SK-N-SH treated with all-trans-retinoic acid at 6 μM for 48 hours (cell line): Measurements from ENCODE around the gene EPHB6.

Experiments used
- ATAC-seq: fragments of 200-7000 bp; cut with Tn5 transposase; 3 replicates; pipeline ENCODE4 v1.9.1; 2020; ENCODE audit warnings: mild to moderate bottlenecking, moderate library complexity
- ARNTL ChIP-seq: fragments of 450-650 bp; formaldehyde crosslinking; IDR thresholded peaks from 2 replicates; pipeline ENCODE4 v1.5.0; 2020; ENCODE audit warnings: low read depth, mild to moderate bottlenecking, moderate library complexity, borderline replicate concordance
- BACH2 ChIP-seq: fragments of 250-450 bp; sonication (Bioruptor Pico); IDR thresholded peaks from 2 replicates; pipeline ENCODE4 v1.9.0; 2021; ENCODE audit warnings: mild to moderate bottlenecking, borderline replicate concordance
- CREB5 ChIP-seq: fragments of 250-450 bp; sonication (Bioruptor Pico); IDR thresholded peaks from 2 replicates; pipeline ENCODE4 v1.5.1; 2020; ENCODE audit warnings: low read depth, mild to moderate bottlenecking, moderate library complexity
- CSDC2 ChIP-seq: fragments of 250-450 bp; sonication (Bioruptor Pico); IDR thresholded peaks from 2 replicates; pipeline ENCODE4 v1.5.0; 2020; ENCODE audit warnings: mild to moderate bottlenecking, moderate library complexity
- CSRNP3 ChIP-seq: fragments of 250-450 bp; sonication (Bioruptor Pico); IDR thresholded peaks from 2 replicates; pipeline ENCODE4 v1.5.1; 2021; ENCODE audit warnings: mild to moderate bottlenecking, moderate library complexity
- ESRRG ChIP-seq: fragments of 250-450 bp; sonication (Bioruptor Pico); IDR thresholded peaks from 2 replicates; pipeline ENCODE4 v1.6.1; 2021; ENCODE audit warnings: mild to moderate bottlenecking
- GLIS3 ChIP-seq: fragments of 250-450 bp; sonication (Bioruptor Pico); IDR thresholded peaks from 2 replicates; pipeline ENCODE4 v1.5.0; 2020; ENCODE audit warnings: mild to moderate bottlenecking, moderate library complexity
- PATZ1 ChIP-seq: fragments of 250-450 bp; sonication (Bioruptor Pico); IDR thresholded peaks from 2 replicates; pipeline ENCODE4 v1.8.0; 2020; ENCODE audit warnings: mild to moderate bottlenecking, moderate library complexity, borderline replicate concordance
- PPARA ChIP-seq: fragments of 250-450 bp; sonication (Bioruptor Pico); IDR thresholded peaks from 2 replicates; pipeline ENCODE4 v1.5.0; 2020; ENCODE audit warnings: mild to moderate bottlenecking, borderline replicate concordance
- SNAI2 ChIP-seq: fragments of 250-450 bp; sonication (Bioruptor Pico); IDR thresholded peaks from 2 replicates; pipeline ENCODE4 v1.5.0; 2020; ENCODE audit warnings: mild to moderate bottlenecking, moderate library complexity
- TCF4 ChIP-seq: fragments of 250-450 bp; sonication (Bioruptor Pico); IDR thresholded peaks from 2 replicates; pipeline ENCODE4 v1.8.0; 2021; ENCODE audit warnings: mild to moderate bottlenecking, moderate library complexity, borderline replicate concordance
- TSHZ2 ChIP-seq: fragments of 250-450 bp; sonication (Bioruptor Pico); IDR thresholded peaks from 2 replicates; pipeline ENCODE4 v1.5.0; 2020; ENCODE audit warnings: mild to moderate bottlenecking, moderate library complexity
- ZC3H10 ChIP-seq: fragments of 250-450 bp; sonication (Bioruptor Pico); IDR thresholded peaks from 2 replicates; pipeline ENCODE4 v1.5.1; 2021; ENCODE audit warnings: mild to moderate bottlenecking, moderate library complexity
- ZFP3 ChIP-seq: fragments of 250-450 bp; sonication (Bioruptor Pico); IDR thresholded peaks from 2 replicates; pipeline ENCODE4 v1.5.0; 2020; ENCODE audit warnings: mild to moderate bottlenecking, moderate library complexity
- ZFP30 ChIP-seq: fragments of 450-650 bp; formaldehyde crosslinking; IDR thresholded peaks from 2 replicates; pipeline ENCODE4 v1.5.0; 2022; ENCODE audit warnings: mild to moderate bottlenecking, moderate library complexity
- ZNF70 ChIP-seq: fragments of 450-650 bp; formaldehyde crosslinking; IDR thresholded peaks from 2 replicates; pipeline ENCODE4 v1.5.0; 2020; ENCODE audit warnings: mild to moderate bottlenecking, moderate library complexity
- ZNF8 ChIP-seq: fragments of 450-650 bp; formaldehyde crosslinking; IDR thresholded peaks from 2 replicates; pipeline ENCODE4 v1.5.0; 2020; ENCODE audit warnings: mild to moderate bottlenecking, moderate library complexity
- TF ChIP-seq, protein P1 (sequence below): fragments of 250-450 bp; sonication (Bioruptor Pico); IDR thresholded peaks from 2 replicates; pipeline ENCODE4 v1.8.0; 2021; ENCODE audit warnings: low read depth, mild to moderate bottlenecking, moderate library complexity, borderline replicate concordance

The EPHB6 gene

DNA sequence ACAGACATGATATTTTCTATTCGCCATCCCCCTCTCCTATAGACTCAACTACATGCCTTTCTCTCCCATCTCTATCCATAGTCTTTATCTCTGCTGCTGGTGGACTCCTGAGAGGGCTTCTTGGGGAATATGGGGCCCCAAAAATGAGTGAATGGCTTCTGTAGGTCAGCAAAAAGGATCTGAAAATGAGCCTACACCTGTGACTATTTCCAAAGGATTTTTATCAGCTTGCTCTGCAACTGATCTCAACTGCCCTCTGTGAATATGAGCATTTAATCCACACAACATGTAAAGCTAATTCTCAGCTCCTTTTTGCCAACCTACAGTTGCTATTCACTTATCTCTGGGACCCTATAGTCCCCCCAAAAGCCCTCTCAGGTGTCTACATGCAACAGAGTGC, 47.9 kb upstream of the EPHB6 start:
- ATAC-seq = no peak
- TF ChIP-seq ZNF70 (CRISPR knock-in tag) = no peak
- no peak for TF ChIP-seq CREB5
- TF ChIP-seq CSDC2 (CRISPR knock-in tag) = no peak
- no peak for TF ChIP-seq TSHZ2 (CRISPR knock-in tag)
- no peak for TF ChIP-seq GLIS3 (CRISPR knock-in tag)
- TF ChIP-seq PPARA (CRISPR knock-in tag) = no peak
- TF ChIP-seq CSRNP3 (CRISPR knock-in tag) = no peak
- TF ChIP-seq ZFP30 (CRISPR knock-in tag) = no peak
- no peak for TF ChIP-seq ARNTL (CRISPR knock-in tag)
- TF ChIP-seq SNAI2 = no peak
- no peak for TF ChIP-seq ESRRG (CRISPR knock-in tag)

DNA sequence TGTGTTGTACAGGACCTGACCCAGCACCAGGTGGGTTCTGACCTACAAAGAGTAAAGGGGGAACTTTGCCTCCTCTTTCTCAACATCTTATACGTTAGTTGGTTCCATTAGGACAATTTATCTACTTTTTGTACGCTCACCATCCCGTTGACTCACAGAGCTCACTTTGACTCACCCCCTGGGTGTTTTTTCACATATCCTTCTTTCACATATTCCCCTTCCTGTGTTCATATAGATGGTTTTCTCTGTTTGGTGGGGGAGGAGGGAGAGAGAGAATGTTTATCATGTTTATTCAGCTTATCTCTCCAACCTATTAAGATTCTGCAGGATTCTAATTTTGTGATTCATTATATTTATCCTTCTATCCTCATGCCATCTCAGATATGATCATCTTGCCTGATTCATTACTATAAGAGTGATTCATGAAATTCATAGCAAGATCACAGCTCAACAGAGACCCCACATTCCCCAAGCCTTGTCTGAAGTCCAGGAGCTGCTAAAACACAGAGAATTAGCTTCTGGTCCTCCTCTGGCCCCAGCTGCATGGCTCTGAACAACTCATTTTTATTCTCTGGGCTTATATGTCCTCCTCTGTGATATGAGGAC, 46.9 kb upstream of the EPHB6 start:
- ATAC-seq = no peak
- TF ChIP-seq ZFP3 (CRISPR knock-in tag) (no peak), CSRNP3 (CRISPR knock-in tag) (no peak), ZNF70 (CRISPR knock-in tag) (peak; percentile 83), PATZ1 (CRISPR knock-in tag) (no peak), BACH2 (CRISPR knock-in tag) (no peak), TSHZ2 (CRISPR knock-in tag) (no peak), GLIS3 (CRISPR knock-in tag) (no peak), ZC3H10 (CRISPR knock-in tag) (no peak)

GRCh38 chr7:142808461-142808801, 46.4 kb upstream of the EPHB6 start:
- ATAC-seq = no peak

More at GRCh38 chr7:142808461-142808801, 46.4 kb upstream of the EPHB6 start:
- TF ChIP-seq TCF4 (CRISPR knock-in tag) = no peak
- no peak for TF ChIP-seq ZNF8 (CRISPR knock-in tag)
- TF ChIP-seq, protein P1, sequence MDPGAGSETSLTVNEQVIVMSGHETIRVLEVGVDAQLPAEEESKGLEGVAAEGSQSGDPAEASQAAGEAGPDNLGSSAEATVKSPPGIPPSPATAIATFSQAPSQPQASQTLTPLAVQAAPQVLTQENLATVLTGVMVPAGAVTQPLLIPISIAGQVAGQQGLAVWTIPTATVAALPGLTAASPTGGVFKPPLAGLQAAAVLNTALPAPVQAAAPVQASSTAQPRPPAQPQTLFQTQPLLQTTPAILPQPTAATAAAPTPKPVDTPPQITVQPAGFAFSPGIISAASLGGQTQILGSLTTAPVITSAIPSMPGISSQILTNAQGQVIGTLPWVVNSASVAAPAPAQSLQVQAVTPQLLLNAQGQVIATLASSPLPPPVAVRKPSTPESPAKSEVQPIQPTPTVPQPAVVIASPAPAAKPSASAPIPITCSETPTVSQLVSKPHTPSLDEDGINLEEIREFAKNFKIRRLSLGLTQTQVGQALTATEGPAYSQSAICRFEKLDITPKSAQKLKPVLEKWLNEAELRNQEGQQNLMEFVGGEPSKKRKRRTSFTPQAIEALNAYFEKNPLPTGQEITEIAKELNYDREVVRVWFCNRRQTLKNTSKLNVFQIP (CRISPR knock-in tag) = no peak
